GM12872 (cell line): ENCODE data around the gene NR1D1.

ENCODE experiments used
- CTCF ChIP-seq: IDR thresholded peaks from 3 replicates; pipeline ENCODE4 v1.5.1; 2011; ENCODE audit warnings: low read depth, mild to moderate bottlenecking, low read length, moderate library complexity; ENCODE audit not compliant: insufficient read depth

The NR1D1 gene

DNA sequence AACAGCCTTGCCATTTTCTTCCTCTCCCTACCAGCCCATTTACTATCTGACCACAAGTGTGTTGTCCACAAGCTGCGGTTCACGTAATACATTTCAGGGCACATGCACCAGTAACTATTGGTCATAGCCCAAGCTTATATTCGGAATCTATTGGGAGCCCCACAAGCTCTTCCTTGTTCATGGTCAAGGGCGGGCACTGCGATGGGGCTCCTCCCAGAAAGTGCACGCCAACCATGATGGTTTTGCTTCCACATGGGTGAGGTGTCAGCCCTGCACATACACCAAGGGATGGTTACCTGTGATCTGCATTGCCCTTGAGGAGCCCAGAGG lies 25.6 kb downstream of the NR1D1 start:
- TF ChIP-seq CTCF = no peak

DNA sequence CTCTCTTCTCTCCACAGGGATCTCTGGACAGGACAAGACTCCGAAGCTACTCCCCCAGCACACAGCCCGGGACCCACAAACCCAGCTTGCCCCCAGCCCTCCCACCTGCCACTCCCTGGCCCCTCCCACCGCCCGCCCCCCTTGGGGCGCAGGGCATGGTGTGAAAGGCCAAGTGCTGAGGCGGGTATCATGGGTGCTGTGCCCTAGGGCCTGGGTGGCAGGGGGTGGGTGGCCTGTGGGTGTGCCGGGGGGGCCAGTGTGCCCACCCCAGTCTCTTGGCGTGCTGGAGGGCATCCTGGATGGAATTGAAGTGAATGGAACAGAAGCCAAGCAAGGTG lies 26.2 kb downstream of the NR1D1 start:
- no peak for TF ChIP-seq CTCF

DNA sequence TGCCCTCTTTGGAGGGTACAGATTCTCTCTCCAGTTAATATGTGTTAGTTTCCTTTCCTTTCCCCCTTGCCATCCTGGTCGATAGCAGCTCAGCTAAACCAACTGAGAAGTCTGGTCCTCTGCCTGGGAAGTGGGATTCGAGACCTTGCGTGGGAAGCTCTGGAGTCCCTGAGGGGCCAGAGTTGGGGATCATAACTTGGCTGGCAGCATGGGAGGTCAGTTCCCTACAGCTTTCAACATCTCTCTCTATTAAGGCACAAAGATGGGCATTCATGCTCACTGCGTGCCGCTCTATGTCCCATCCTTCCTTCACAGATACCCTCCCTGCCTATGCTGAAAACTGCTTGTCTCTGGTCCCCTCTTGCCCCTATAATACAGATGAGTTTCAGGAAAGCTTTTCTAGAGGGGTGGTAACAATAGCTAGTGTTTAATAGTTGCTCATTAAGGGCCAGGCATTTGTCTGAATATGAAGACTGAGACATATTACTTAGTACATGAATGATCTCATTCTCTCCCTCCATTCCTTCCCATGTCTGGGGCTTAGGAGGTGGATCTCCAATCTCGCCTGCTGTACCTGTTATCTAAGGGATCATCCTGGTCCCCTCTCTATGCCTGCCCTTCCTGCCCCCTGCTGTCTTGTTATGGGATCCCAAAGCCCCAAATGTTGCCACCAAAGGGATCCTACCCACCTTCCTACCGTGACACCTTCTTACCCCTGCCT lies 26.8 kb downstream of the NR1D1 start:
- TF ChIP-seq CTCF = no peak

GRCh38 chr17:40072735-40073346 lies 27.5 kb downstream of the NR1D1 start:
- no peak for TF ChIP-seq CTCF

GRCh38 chr17:40072040-40072734 lies 28.2 kb downstream of the NR1D1 start:
- no peak for TF ChIP-seq CTCF

GRCh38 chr17:40071313-40072039 lies 28.9 kb downstream of the NR1D1 start:
- TF ChIP-seq CTCF = no peak

- TF ChIP-seq CTCF = no peak
Observed at GRCh38 chr17:40070709-40071312, 29.6 kb downstream of the NR1D1 start.
